22Rv1 (cell line): Measurements from ENCODE around the gene ZNF343.

Experiments used
- H3K27ac ChIP-seq: fragments of 450-650 bp; 2 replicates; pipeline ENCODE4 v1.5.1; 2017
- CTCF ChIP-seq: fragments of 450-650 bp; IDR thresholded peaks from 2 replicates; pipeline ENCODE4 v1.5.1; 2017; ENCODE audit warnings: mild to moderate bottlenecking
- ZFX ChIP-seq: fragments of 450-650 bp; IDR thresholded peaks from 2 replicates; pipeline ENCODE4 v1.6.1; 2017; ENCODE audit warnings: antibody characterized with exemption, borderline replicate concordance

ZNF343 gene

GRCh38 chr20:2538931-2539720, 30.4 kb upstream of the ZNF343 start:
- TF ChIP-seq CTCF (no peak), ZFX (no peak)
- H3K27ac ChIP-seq = no peak overlapping the region

- H3K27ac ChIP-seq = no peak overlapping the region
- TF ChIP-seq ZFX (no peak), CTCF (no peak)
Measured at GRCh38 chr20:2538356-2538755, 29.6 kb upstream of the ZNF343 start.

- TF ChIP-seq ZFX = no peak
- no peak for TF ChIP-seq CTCF
- no peak overlapping the region for H3K27ac ChIP-seq
Measured at GRCh38 chr20:2537101-2537500, 28.4 kb upstream of the ZNF343 start.

GRCh38 chr20:2536560-2536986, 27.9 kb upstream of the ZNF343 start, which contains the start of gene TMC2:
TSS of gene TMC2 (plus strand) at chr20:2536573. CDS start at chr20:2536622, 49 bp downstream.
- TF ChIP-seq ZFX (no peak), CTCF (no peak)
- H3K27ac ChIP-seq = no peak within 1 kb of the TSS

GRCh38 chr20:2535711-2536559, 27.2 kb upstream of the ZNF343 start:
- H3K27ac ChIP-seq = no peak overlapping the region
- TF ChIP-seq ZFX (no peak), CTCF (no peak)

GRCh38 chr20:2533118-2533517, 24.4 kb upstream of the ZNF343 start:
- no peak overlapping the region for H3K27ac ChIP-seq
- TF ChIP-seq CTCF (no peak), ZFX (no peak)

GRCh38 chr20:2528671-2529271, 20.1 kb upstream of the ZNF343 start:
- H3K27ac ChIP-seq = no peak overlapping the region
- TF ChIP-seq CTCF = no peak
- TF ChIP-seq ZFX = no peak
